Ascending aorta (tissue), 2 donors: ENCODE measurements around the gene RBBP5. TPM values are rescaled to one million over a fixed set of nuclear protein-coding genes. Genes with fewer than 3 reads are reported as not detected.

Experiments used
- DNase-seq, 2 donors: peaks; one replicate each; pipeline ENCODE4 v3.0.0-alpha.2; 2019; ENCODE audit warnings: low spot score in 2 of 2
- H3K27ac ChIP-seq, 2 donors: fragments of 200-600 bp; sonication (generic); one replicate each; pipeline ENCODE4 v1.5.1; 2016 to 2017; ENCODE audit warnings: mild to moderate bottlenecking in 1 of 2
- H3K27me3 ChIP-seq: fragments of 200-600 bp; sonication (generic); one replicate; pipeline ENCODE4 v1.5.1; 2017
- H3K36me3 ChIP-seq, 2 donors: fragments of 200-600 bp; sonication (generic); one replicate each; pipeline ENCODE4 v1.5.1; 2016
- H3K4me1 ChIP-seq, 2 donors: fragments of 200-600 bp; sonication (generic); one replicate each; pipeline ENCODE4 v1.5.1; 2016 to 2017; ENCODE audit warnings: mild to moderate bottlenecking in 1 of 2
- H3K4me3 ChIP-seq, 2 donors: fragments of 200-600 bp; sonication (generic); one replicate each; pipeline ENCODE4 v1.5.1; 2016 to 2017; ENCODE audit warnings: mild to moderate bottlenecking in 1 of 2
- H3K9me3 ChIP-seq, 2 donors: fragments of 200-600 bp; sonication (generic); one replicate each; pipeline ENCODE4 v1.5.1; 2016
- intact Hi-C: fragments of 100-400 bp; cut with DNase I; formaldehyde crosslinking; loops from one replicate; pipeline ENCODE4 v1.15.1; 2023
- total RNA-seq: library from RNA; depleted of rRNA; stranded (reverse); fragments of >200 nt; gene quantifications from one replicate; pipeline ENCODE4 v1.1.0, GENCODE V29; 2016
- TF ChIP-seq, protein P1 (sequence below), 3 experiments: fragments of 200-600 bp in 2 of 3; fragments of 450-650 bp in 1 of 3; sonication (generic) in 2 of 3; IDR thresholded peaks; one replicate each; pipeline ENCODE4 v1.5.1; 2016 to 2019; ENCODE audit warnings: antibody characterized with exemption in 3 of 3, mild to moderate bottlenecking in 1 of 3, moderate library complexity in 1 of 3

The RBBP5 gene
- total RNA-seq, 1 donor from 2014 or later, result 7.2 TPM

DNA sequence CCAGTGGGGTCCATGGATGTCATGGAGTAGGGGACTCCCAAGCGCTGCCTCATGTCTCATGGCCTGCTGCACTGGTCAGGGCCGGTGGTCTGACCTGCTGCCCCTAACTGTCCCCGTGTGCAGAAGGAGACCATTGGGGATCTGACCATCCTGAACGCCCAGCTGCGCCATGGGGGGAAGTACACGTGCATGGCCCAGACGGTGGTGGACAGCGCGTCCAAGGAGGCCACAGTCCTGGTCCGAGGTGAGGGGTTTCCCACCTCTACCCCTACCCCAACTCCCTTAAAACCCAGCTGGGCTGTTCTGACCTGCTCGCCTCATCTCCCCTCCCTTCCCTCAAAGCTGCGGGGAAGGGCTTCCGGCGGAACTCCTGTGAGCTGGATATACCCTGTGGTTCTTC is 56.1 kb downstream of the RBBP5 start:
- DNase-seq, result no peak
- H3K27me3 ChIP-seq, result no peaks in the 10 kb centered on the region
- no peaks in the 10 kb centered on the region for H3K9me3 ChIP-seq
- intact Hi-C loops, result no loop called here
- H3K27ac ChIP-seq, result no peak overlapping the region
- H3K4me1 ChIP-seq, result no peaks in the 10 kb centered on the region
- TF ChIP-seq, protein P1, sequence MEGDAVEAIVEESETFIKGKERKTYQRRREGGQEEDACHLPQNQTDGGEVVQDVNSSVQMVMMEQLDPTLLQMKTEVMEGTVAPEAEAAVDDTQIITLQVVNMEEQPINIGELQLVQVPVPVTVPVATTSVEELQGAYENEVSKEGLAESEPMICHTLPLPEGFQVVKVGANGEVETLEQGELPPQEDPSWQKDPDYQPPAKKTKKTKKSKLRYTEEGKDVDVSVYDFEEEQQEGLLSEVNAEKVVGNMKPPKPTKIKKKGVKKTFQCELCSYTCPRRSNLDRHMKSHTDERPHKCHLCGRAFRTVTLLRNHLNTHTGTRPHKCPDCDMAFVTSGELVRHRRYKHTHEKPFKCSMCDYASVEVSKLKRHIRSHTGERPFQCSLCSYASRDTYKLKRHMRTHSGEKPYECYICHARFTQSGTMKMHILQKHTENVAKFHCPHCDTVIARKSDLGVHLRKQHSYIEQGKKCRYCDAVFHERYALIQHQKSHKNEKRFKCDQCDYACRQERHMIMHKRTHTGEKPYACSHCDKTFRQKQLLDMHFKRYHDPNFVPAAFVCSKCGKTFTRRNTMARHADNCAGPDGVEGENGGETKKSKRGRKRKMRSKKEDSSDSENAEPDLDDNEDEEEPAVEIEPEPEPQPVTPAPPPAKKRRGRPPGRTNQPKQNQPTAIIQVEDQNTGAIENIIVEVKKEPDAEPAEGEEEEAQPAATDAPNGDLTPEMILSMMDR (IDR thresholded peaks at IDR 0.05), result no peak
- no peak overlapping the region for H3K4me3 ChIP-seq
- H3K36me3 ChIP-seq, result no peaks in the 10 kb centered on the region

GRCh38 chr1:205064741-205065316 is 56.9 kb downstream of the RBBP5 start:
- intact Hi-C loops, result no loop called here

DNA sequence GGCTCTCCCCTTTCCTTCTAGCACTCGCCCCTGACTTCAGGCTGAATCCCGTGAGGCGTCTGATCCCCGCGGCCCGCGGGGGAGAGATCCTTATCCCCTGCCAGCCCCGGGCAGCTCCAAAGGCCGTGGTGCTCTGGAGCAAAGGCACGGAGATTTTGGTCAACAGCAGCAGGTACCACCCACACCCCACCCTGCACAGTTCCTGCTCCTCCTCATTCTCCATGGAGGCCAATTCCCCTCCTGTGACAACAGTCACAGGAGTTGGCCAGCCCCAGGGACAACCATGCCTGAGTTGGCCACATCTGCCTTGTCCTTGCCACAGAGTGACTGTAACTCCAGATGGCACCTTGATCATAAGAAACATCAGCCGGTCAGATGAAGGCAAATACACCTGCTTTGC is 57.5 kb downstream of the RBBP5 start:
- Histone ChIP-seq H3K9me3 (no peaks in the 10 kb centered on the region), H3K27me3 (no peaks in the 10 kb centered on the region), H3K4me3 (no peak overlapping the region), H3K4me1 (no peaks in the 10 kb centered on the region), H3K27ac (no peak overlapping the region), H3K36me3 (no peaks in the 10 kb centered on the region)
- peak in 1 of 2 donors; percentile 33 for DNase-seq
- intact Hi-C loops, result no loop called here
- TF ChIP-seq, protein P1 (IDR thresholded peaks at IDR 0.05), result no peak

More at GRCh38 chr1:205064741-205065316, 56.9 kb downstream of the RBBP5 start:
- DNase-seq, result peak in 1 of 2 donors; percentile 50
- H3K4me1 ChIP-seq, result no peaks in the 10 kb centered on the region
- no peaks in the 10 kb centered on the region for H3K9me3 ChIP-seq
- H3K4me3 ChIP-seq, result no peak overlapping the region
- no peaks in the 10 kb centered on the region for H3K27me3 ChIP-seq
- H3K27ac ChIP-seq, result no peak overlapping the region
- no peaks in the 10 kb centered on the region for H3K36me3 ChIP-seq
- TF ChIP-seq, protein P1 (IDR thresholded peaks at IDR 0.05), result no peak

DNA sequence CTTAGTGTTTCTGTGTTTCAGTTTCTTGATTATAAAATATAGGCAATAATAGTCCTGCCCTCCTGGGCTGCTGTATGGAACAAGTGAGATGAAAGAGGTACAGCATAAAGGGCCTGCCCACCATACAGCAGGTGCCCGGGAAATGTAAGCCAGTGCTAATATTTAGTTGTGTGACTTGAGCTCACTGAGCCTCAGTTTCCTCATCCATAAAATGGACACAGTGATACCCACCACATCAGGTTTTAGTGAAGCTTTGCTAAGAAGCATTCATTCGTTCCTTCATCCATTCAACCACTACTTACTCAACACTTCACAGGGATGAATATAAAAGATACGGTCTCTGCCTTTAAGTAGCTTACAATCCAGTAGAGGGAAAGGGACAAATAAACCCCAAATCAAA is 58.9 kb downstream of the RBBP5 start:
- Histone ChIP-seq H3K27ac (no peak overlapping the region), H3K4me3 (no peak overlapping the region), H3K36me3 (no peaks in the 10 kb centered on the region), H3K9me3 (no peaks in the 10 kb centered on the region), H3K4me1 (no peaks in the 10 kb centered on the region), H3K27me3 (no peaks in the 10 kb centered on the region)
- TF ChIP-seq, protein P1 (IDR thresholded peaks at IDR 0.05), result no peak
- intact Hi-C loops, result no loop called here
- DNase-seq, result no peak

GRCh38 chr1:205062319-205062718 is 59.5 kb downstream of the RBBP5 start:
- no peaks in the 10 kb centered on the region for H3K9me3 ChIP-seq
- no peaks in the 10 kb centered on the region for H3K36me3 ChIP-seq

More at GRCh38 chr1:205062319-205062718, 59.5 kb downstream of the RBBP5 start:
- TF ChIP-seq, protein P1 (IDR thresholded peaks at IDR 0.05), result no peak
- Histone ChIP-seq H3K4me3 (no peak overlapping the region), H3K27ac (no peak overlapping the region), H3K27me3 (no peaks in the 10 kb centered on the region), H3K4me1 (no peaks in the 10 kb centered on the region)
- intact Hi-C loops, result no loop called here
- no peak for DNase-seq
